Measurements from ENCODE around the gene DGKH.

DNA sequence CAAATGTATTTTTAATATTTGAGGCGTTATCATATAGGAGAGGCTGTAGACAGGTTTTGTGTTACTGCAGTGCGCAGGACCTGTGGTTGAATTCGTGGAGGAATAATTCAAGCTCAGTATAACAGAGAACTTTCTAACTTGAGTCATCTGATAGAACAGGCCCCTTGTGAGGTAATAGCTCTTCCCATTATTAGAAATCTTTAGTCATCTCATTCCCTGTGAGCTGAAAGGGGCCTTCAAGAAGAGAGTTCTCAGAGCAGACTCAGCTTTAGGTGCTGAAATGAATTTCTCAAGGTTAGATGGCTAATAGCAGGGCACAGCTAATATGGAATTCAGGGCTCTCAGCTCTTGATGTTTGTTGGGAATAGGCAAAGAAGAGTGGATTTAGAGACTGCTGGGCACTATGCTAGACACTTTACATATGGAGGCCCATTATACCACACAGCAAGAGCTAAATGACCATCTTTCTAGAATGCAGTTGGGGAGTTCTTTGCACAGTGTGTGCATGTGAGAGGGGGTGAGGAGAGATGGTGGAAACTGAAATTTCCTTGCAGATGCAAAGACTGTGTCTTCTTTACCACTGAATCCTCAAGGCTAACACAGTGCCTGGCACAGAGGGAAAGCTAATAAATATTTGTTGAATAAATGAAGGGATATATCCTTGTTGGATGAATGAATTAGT lies 89.5 kb downstream of the DGKH start:
- TF ChIP-seq CTCF (IDR thresholded peaks at IDR 0.05) (no peak), POLR2AphosphoS5 (IDR thresholded peaks at IDR 0.05) (no peak)

Data from prostate gland (tissue), 2 donors.